Measurements from ENCODE around the gene TSPAN5.

GRCh38 chr4:98481167-98481566 lies 177.2 kb downstream of the TSPAN5 start:
- TF ChIP-seq, protein P1, sequence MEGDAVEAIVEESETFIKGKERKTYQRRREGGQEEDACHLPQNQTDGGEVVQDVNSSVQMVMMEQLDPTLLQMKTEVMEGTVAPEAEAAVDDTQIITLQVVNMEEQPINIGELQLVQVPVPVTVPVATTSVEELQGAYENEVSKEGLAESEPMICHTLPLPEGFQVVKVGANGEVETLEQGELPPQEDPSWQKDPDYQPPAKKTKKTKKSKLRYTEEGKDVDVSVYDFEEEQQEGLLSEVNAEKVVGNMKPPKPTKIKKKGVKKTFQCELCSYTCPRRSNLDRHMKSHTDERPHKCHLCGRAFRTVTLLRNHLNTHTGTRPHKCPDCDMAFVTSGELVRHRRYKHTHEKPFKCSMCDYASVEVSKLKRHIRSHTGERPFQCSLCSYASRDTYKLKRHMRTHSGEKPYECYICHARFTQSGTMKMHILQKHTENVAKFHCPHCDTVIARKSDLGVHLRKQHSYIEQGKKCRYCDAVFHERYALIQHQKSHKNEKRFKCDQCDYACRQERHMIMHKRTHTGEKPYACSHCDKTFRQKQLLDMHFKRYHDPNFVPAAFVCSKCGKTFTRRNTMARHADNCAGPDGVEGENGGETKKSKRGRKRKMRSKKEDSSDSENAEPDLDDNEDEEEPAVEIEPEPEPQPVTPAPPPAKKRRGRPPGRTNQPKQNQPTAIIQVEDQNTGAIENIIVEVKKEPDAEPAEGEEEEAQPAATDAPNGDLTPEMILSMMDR (IDR thresholded peaks at IDR 0.05 in 8 of 11, conservative IDR thresholded peaks at IDR 0.05 in 3 of 11) = no peak
- TF ChIP-seq POLR2AphosphoS5 (IDR thresholded peaks at IDR 0.05) = no peak
